HepG2 (cell line): Measurements from ENCODE around the gene ZNF800. TPM values are rescaled to one million over a fixed set of nuclear protein-coding genes. Genes with fewer than 3 reads are reported as not detected.
A peak's percentile ranks its signal among the peaks of the same experiment; 100 is the strongest.

ENCODE experiments used
- ASH2L ChIP-seq: fragments of 300-600, 200-600 bp; sonication (generic); IDR thresholded peaks from 2 replicates; pipeline ENCODE4 v1.7.0; 2017; ENCODE audit warnings: low read depth, mild to moderate bottlenecking, moderate library complexity, mixed read lengths, low read length; ENCODE audit not compliant: insufficient read length
- BORCS8-MEF2B ChIP-seq: sonication (generic); formaldehyde crosslinking; IDR thresholded peaks from 2 replicates; pipeline ENCODE4 v1.8.0; 2022; ENCODE audit warnings: mild to moderate bottlenecking, missing genetic modification reagents
- CAMTA2 ChIP-seq: sonication (generic); formaldehyde crosslinking; IDR thresholded peaks from 2 replicates; pipeline ENCODE4 v1.4.0; 2020; ENCODE audit warnings: mild to moderate bottlenecking, missing genetic modification reagents, borderline replicate concordance
- CBX1 ChIP-seq: IDR thresholded peaks from one replicate; pipeline ENCODE4 v1.6.1; 2016; ENCODE audit warnings: antibody characterized with exemption, low read depth
- CTCF ChIP-seq: sonication (generic); formaldehyde crosslinking; IDR thresholded peaks from 2 replicates; pipeline ENCODE4 v1.5.0; 2020; ENCODE audit warnings: mild to moderate bottlenecking, missing genetic modification reagents, moderate library complexity
- EED ChIP-seq: sonication (generic); formaldehyde crosslinking; IDR thresholded peaks from 2 replicates; pipeline ENCODE4 v1.5.0; 2020; ENCODE audit warnings: mild to moderate bottlenecking, missing genetic modification reagents
- ELF4 ChIP-seq: sonication (generic); formaldehyde crosslinking; IDR thresholded peaks from 2 replicates; pipeline ENCODE4 v1.5.0; 2020; ENCODE audit warnings: missing genetic modification reagents, mild to moderate bottlenecking, moderate library complexity, borderline replicate concordance
- FIP1L1 ChIP-seq: fragments of 200-400 bp; formaldehyde crosslinking; IDR thresholded peaks from 2 replicates; pipeline ENCODE4 v1.6.1; 2018; ENCODE audit warnings: low read depth, mild to moderate bottlenecking, low read length, moderate library complexity, borderline replicate concordance; ENCODE audit not compliant: insufficient read depth
- GMEB1 ChIP-seq: sonication (generic); formaldehyde crosslinking; IDR thresholded peaks from 2 replicates; pipeline ENCODE4 v1.5.1; 2020; ENCODE audit warnings: missing genetic modification reagents, mild to moderate bottlenecking, borderline replicate concordance
- KAT7 ChIP-seq: IDR thresholded peaks from 2 replicates; pipeline ENCODE4 v1.6.1; 2018; ENCODE audit warnings: borderline replicate concordance, missing compliant biosample characterization
- KLF12 ChIP-seq: sonication (generic); formaldehyde crosslinking; IDR thresholded peaks from 2 replicates; pipeline ENCODE4 v1.4.0; 2020; ENCODE audit warnings: missing genetic modification reagents, borderline replicate concordance
- POGZ ChIP-seq: sonication (generic); formaldehyde crosslinking; IDR thresholded peaks from 2 replicates; pipeline ENCODE4 v1.4.0; 2020; ENCODE audit warnings: mild to moderate bottlenecking, missing genetic modification reagents
- SP4 ChIP-seq: sonication (generic); formaldehyde crosslinking; IDR thresholded peaks from 2 replicates; pipeline ENCODE4 v1.8.1; 2023; ENCODE audit warnings: mild to moderate bottlenecking, missing genetic modification reagents
- YY1 ChIP-seq: IDR thresholded peaks from 2 replicates; pipeline ENCODE4 v1.6.1; 2011; ENCODE audit warnings: low read length, low read depth, moderate library complexity, mild to moderate bottlenecking; ENCODE audit not compliant: insufficient read depth, insufficient replicate concordance
- ZBTB14 ChIP-seq: sonication (generic); formaldehyde crosslinking; IDR thresholded peaks from 2 replicates; pipeline ENCODE4 v1.4.0; 2020; ENCODE audit warnings: missing genetic modification reagents
- ZNF333 ChIP-seq: sonication (generic); formaldehyde crosslinking; IDR thresholded peaks from 2 replicates; pipeline ENCODE4 v1.4.0; 2020; ENCODE audit warnings: mild to moderate bottlenecking, missing genetic modification reagents, borderline replicate concordance
- ZNF546 ChIP-seq: sonication (generic); formaldehyde crosslinking; conservative IDR thresholded peaks from 2 replicates; pipeline ENCODE4 v1.8.1; 2023; ENCODE audit warnings: mild to moderate bottlenecking, missing genetic modification reagents
- ZNF589 ChIP-seq: sonication (generic); formaldehyde crosslinking; conservative IDR thresholded peaks from 2 replicates; pipeline ENCODE4 v1.8.0; 2022; ENCODE audit warnings: mild to moderate bottlenecking, moderate library complexity, missing genetic modification reagents
- ZNF780A ChIP-seq: sonication (generic); formaldehyde crosslinking; IDR thresholded peaks from 2 replicates; pipeline ENCODE4 v1.8.0; 2022; ENCODE audit warnings: mild to moderate bottlenecking, missing genetic modification reagents, moderate library complexity
- polyA plus RNA-seq, 8 experiments: library from polyadenylated mRNA; depleted of rRNA in 3 of 8; stranded (reverse) in 7 of 8; unstranded in 1 of 8; fragments of >200 nt; fragmentation: Illumina TruSeq in 4 of 8; extraction: Trizol in 4 of 8; gene quantifications; 2 replicates each; pipeline versions ENCODE4 v1.2.1 to v1.2.3, GENCODE V29; 2011 to 2016; ENCODE audit warnings: low read depth in 4 of 8, missing spikeins in 1 of 8, mixed read lengths in 1 of 8; ENCODE audit not compliant: insufficient read depth in 1 of 8
- total RNA-seq, 5 experiments: library from RNA; depleted of rRNA; stranded (reverse); fragments of >200 nt; fragmentation: Illumina TruSeq; extraction: Trizol; gene quantifications; 2 replicates each; pipeline ENCODE4 v1.2.3, GENCODE V29; 2016; ENCODE audit warnings: low read depth in 1 of 5
- TF ChIP-seq, protein P1 (sequence below): sonication (generic); formaldehyde crosslinking; IDR thresholded peaks from 2 replicates; pipeline ENCODE4 v1.5.0; 2020; ENCODE audit warnings: mild to moderate bottlenecking, missing genetic modification reagents
- TF ChIP-seq, protein P2 (sequence below): IDR thresholded peaks from 2 replicates; pipeline ENCODE4 v1.6.1; 2016; ENCODE audit warnings: mild to moderate bottlenecking

The ZNF800 gene
- total and polyA plus RNA-seq, 2 of the 13 experiments (the other 11 are each of a cell fraction or from before 2014, with no cell fraction given) = 7.1 to 12.7 TPM

GRCh38 chr7:127392182-127392565 lies 334 bp downstream of the ZNF800 start (continued):
- 0 out of 2 replicates have a peak, but pooled peaks have one; percentile 9 for TF ChIP-seq ZBTB14 (CRISPR knock-in tag)
- TF ChIP-seq CAMTA2 = 0 out of 2 replicates have a peak, but pooled peaks have one; percentile 62
- TF ChIP-seq FIP1L1 = 0 out of 2 replicates have a peak, but pooled peaks have one; percentile 61
- TF ChIP-seq ASH2L = peak; percentile 95
- TF ChIP-seq, protein P1, sequence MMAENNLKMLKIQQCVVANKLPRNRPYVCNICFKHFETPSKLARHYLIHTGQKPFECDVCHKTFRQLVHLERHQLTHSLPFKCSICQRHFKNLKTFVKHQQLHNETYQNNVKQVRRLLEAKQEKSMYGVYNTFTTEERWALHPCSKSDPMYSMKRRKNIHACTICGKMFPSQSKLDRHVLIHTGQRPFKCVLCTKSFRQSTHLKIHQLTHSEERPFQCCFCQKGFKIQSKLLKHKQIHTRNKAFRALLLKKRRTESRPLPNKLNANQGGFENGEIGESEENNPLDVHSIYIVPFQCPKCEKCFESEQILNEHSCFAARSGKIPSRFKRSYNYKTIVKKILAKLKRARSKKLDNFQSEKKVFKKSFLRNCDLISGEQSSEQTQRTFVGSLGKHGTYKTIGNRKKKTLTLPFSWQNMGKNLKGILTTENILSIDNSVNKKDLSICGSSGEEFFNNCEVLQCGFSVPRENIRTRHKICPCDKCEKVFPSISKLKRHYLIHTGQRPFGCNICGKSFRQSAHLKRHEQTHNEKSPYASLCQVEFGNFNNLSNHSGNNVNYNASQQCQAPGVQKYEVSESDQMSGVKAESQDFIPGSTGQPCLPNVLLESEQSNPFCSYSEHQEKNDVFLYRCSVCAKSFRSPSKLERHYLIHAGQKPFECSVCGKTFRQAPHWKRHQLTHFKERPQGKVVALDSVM = peak; percentile 36; the same call in 1 of the 2 replicates
- peak; percentile 73; the same call in 1 of the 2 replicates for TF ChIP-seq ZNF780A (CRISPR knock-in tag)
- no peak; the same call in 1 of the 2 replicates for TF ChIP-seq ZNF546 (CRISPR knock-in tag)
- 0 out of 2 replicates have a peak, but pooled peaks have one; percentile 43 for TF ChIP-seq KLF12 (CRISPR knock-in tag)
- TF ChIP-seq, protein P2, sequence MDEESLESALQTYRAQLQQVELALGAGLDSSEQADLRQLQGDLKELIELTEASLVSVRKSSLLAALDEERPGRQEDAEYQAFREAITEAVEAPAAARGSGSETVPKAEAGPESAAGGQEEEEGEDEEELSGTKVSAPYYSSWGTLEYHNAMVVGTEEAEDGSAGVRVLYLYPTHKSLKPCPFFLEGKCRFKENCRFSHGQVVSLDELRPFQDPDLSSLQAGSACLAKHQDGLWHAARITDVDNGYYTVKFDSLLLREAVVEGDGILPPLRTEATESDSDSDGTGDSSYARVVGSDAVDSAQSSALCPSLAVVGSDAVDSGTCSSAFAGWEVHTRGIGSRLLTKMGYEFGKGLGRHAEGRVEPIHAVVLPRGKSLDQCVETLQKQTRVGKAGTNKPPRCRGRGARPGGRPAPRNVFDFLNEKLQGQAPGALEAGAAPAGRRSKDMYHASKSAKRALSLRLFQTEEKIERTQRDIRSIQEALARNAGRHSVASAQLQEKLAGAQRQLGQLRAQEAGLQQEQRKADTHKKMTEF (CRISPR knock-in tag) = 0 out of 2 replicates have a peak, but pooled peaks have one; percentile 8
- TF ChIP-seq CTCF = 0 out of 2 replicates have a peak, but pooled peaks have one; percentile 2
- peak; percentile 37; the same call in 1 of the 2 replicates for TF ChIP-seq ELF4
- TF ChIP-seq ZNF589 = peak; percentile 76; the same call in 1 of the 2 replicates
- peak; percentile 35 for TF ChIP-seq YY1
- TF ChIP-seq POGZ = peak; percentile 54; the same call in 1 of the 2 replicates
- 0 out of 2 replicates have a peak, but pooled peaks have one; percentile 12 for TF ChIP-seq EED (CRISPR knock-in tag)
- peak; percentile 62; the same call in 1 of the 2 replicates for TF ChIP-seq KAT7
- TF ChIP-seq CBX1 = peak; percentile 2
- 0 out of 2 replicates have a peak, but pooled peaks have one; percentile 65 for TF ChIP-seq ZNF333
- 0 out of 2 replicates have a peak, but pooled peaks have one; percentile 15 for TF ChIP-seq BORCS8-MEF2B (CRISPR knock-in tag)
- 0 out of 2 replicates have a peak, but pooled peaks have one; percentile 18 for TF ChIP-seq SP4 (CRISPR knock-in tag)
- no peak for TF ChIP-seq GMEB1 (CRISPR knock-in tag)
